ENCODE results near the gene MINDY2.

DNA sequence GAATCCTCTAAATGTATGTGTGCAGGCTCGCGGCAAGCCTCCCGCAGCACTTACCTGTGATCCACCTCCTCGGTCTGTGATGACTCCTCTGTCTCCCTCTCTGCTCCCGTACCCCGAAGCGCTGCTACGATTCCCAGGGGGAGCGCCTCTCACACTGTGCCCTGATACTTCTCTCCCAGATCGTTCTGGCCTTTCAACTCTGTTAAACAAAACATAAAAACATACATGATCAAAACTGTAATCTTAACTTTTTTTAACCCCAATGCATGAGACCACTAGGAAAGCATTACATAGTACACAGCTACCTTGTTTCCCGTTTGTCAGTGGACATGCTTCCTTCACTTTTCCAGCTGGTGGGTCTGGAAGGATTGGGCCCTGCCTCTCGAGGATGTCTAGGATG lies 115.8 kb downstream of the MINDY2 start:
- TF ChIP-seq, protein P1, sequence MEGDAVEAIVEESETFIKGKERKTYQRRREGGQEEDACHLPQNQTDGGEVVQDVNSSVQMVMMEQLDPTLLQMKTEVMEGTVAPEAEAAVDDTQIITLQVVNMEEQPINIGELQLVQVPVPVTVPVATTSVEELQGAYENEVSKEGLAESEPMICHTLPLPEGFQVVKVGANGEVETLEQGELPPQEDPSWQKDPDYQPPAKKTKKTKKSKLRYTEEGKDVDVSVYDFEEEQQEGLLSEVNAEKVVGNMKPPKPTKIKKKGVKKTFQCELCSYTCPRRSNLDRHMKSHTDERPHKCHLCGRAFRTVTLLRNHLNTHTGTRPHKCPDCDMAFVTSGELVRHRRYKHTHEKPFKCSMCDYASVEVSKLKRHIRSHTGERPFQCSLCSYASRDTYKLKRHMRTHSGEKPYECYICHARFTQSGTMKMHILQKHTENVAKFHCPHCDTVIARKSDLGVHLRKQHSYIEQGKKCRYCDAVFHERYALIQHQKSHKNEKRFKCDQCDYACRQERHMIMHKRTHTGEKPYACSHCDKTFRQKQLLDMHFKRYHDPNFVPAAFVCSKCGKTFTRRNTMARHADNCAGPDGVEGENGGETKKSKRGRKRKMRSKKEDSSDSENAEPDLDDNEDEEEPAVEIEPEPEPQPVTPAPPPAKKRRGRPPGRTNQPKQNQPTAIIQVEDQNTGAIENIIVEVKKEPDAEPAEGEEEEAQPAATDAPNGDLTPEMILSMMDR (IDR thresholded peaks at IDR 0.05; ENCODE audit: borderline replicate concordance, extremely low read depth, low read length, poor library complexity, severe bottlenecking), result no peak
- no peak for TF ChIP-seq EZH2 (IDR thresholded peaks at IDR 0.05; ENCODE audit: borderline replicate concordance, low read depth, low read length, severe bottlenecking)
